H1 (cell line): Measurements from ENCODE around the gene TBC1D9. TPM values are rescaled to one million over a fixed set of nuclear protein-coding genes. Genes with fewer than 3 reads are reported as not detected.

Source experiments
- CTCF ChIA-PET: fragments of 300-600 bp; sonication (Branson Sonifier 250); formaldehyde crosslinking; loops from one replicate; lab custom pipeline; 2021; ENCODE audit not compliant: partially characterized antibody; lab: Charles Lee
- POLR2A ChIA-PET: fragments of 300-600 bp; sonication (Branson Sonifier 250); formaldehyde crosslinking; loops from one replicate; lab custom pipeline; 2021; ENCODE audit warnings: inconsistent platforms; ENCODE audit not compliant: partially characterized antibody; lab: Charles Lee
- DNase-seq, 2 experiments: peaks; one replicate each; pipeline versions ENCODE4 v3.0.0 to v3.0.0-alpha.2; 2010 to 2022; ENCODE audit warnings: low spot score in 2 of 2, low read depth in 1 of 2, mixed read lengths in 1 of 2
- FAIRE-seq: peaks from 2 replicates; lab custom pipeline; 2011; peaks lifted over from hg19 to GRCh38; lab: Jason Lieb, UNC
- H2AFZ ChIP-seq: 2 replicates; pipeline ENCODE4 v1.8.1; 2012; ENCODE audit warnings: low read length, inconsistent platforms
- H2AK5ac ChIP-seq: 2 replicates; pipeline ENCODE4 v1.6.1; 2013; ENCODE audit warnings: low read depth, low read length
- H2BK120ac ChIP-seq: replicated peaks from 2 replicates; pipeline ENCODE3; 2013; ENCODE audit warnings: low read depth, low read length, inconsistent platforms
- H2BK12ac ChIP-seq: 2 replicates; pipeline ENCODE4 v1.6.1; 2013; ENCODE audit warnings: low read depth, low read length
- H2BK15ac ChIP-seq: 2 replicates; pipeline ENCODE4 v1.6.1; 2013; ENCODE audit warnings: low read length
- H2BK20ac ChIP-seq: 2 replicates; pipeline ENCODE4 v1.6.1; 2013; ENCODE audit warnings: low read length
- H2BK5ac ChIP-seq: 2 replicates; pipeline ENCODE4 v1.6.1; 2013; ENCODE audit warnings: low read depth, low read length
- H3K14ac ChIP-seq: 2 replicates; pipeline ENCODE4 v1.6.1; 2013; ENCODE audit warnings: inconsistent platforms; ENCODE audit not compliant: insufficient read length
- H3K18ac ChIP-seq: 2 replicates; pipeline ENCODE4 v1.6.1; 2013; ENCODE audit warnings: low read length; ENCODE audit errors: extremely low read depth
- H3K23ac ChIP-seq: 2 replicates; pipeline ENCODE4 v1.6.1; 2013; ENCODE audit warnings: inconsistent platforms; ENCODE audit not compliant: insufficient read length
- H3K23me2 ChIP-seq: 2 replicates; pipeline ENCODE4 v1.6.1; 2013; ENCODE audit warnings: low read depth, low read length
- H3K27ac ChIP-seq: 2 replicates; pipeline ENCODE4 v1.6.1; 2011; ENCODE audit warnings: low read depth, low read length, inconsistent platforms
- H3K27me3 ChIP-seq, 4 experiments: replicated peaks in 1 of 4; 1 replicate in 1 of 4; 2 replicates in 3 of 4; pipeline versions ENCODE4 v1.6.1 to v1.8.1; 2011 to 2013; ENCODE audit warnings: low read length in 3 of 4, mild to moderate bottlenecking in 3 of 4, inconsistent platforms in 2 of 4, mixed read lengths in 2 of 4, moderate library complexity in 1 of 4; ENCODE audit not compliant: control insufficient read depth in 3 of 4, insufficient read depth in 3 of 4; ENCODE audit errors: extremely low read depth in 1 of 4
- H3K36me3 ChIP-seq, 4 experiments: 2 replicates each; pipeline versions ENCODE4 v1.6.1 to v1.8.1; 2011 to 2013; ENCODE audit warnings: mild to moderate bottlenecking in 4 of 4, low read length in 3 of 4, moderate library complexity in 2 of 4, control low read depth in 1 of 4, inconsistent platforms in 1 of 4; ENCODE audit not compliant: insufficient read depth in 4 of 4, control insufficient read depth in 2 of 4
- H3K4ac ChIP-seq: replicated peaks from 2 replicates; pipeline ENCODE3; 2013; ENCODE audit warnings: low read length, low read depth, mixed read lengths, inconsistent platforms; ENCODE audit not compliant: insufficient read length
- H3K4me1 ChIP-seq, 4 experiments: replicated peaks in 1 of 4; 1 replicate in 1 of 4; 2 replicates in 3 of 4; pipeline versions ENCODE4 v1.6.1 to v1.8.1; 2011 to 2013; ENCODE audit warnings: low read length in 3 of 4, inconsistent platforms in 2 of 4, mixed read lengths in 1 of 4; ENCODE audit not compliant: insufficient read depth in 4 of 4, control insufficient read depth in 3 of 4
- H3K4me2 ChIP-seq, 2 experiments: 2 replicates each; pipeline versions ENCODE4 v1.6.1 to v1.8.1; 2011 to 2013; ENCODE audit warnings: low read depth in 2 of 2, low read length in 2 of 2, control low read depth in 1 of 2, inconsistent platforms in 1 of 2, mild to moderate bottlenecking in 1 of 2; ENCODE audit not compliant: insufficient read depth in 1 of 2
- H3K4me3 ChIP-seq, 4 experiments: fragments of 200-600, 300-600 bp in 1 of 4; sonication (generic), shearing (Covaris generic), sonication (Bioruptor Twin) in 1 of 4; 2 replicates each; pipeline versions ENCODE4 v1.5.1 to v1.8.1; 2011 to 2016; ENCODE audit warnings: low read length in 4 of 4, low read depth in 3 of 4, control low read depth in 2 of 4, inconsistent platforms in 2 of 4, mild to moderate bottlenecking in 2 of 4, mixed read lengths in 1 of 4, moderate library complexity in 1 of 4; ENCODE audit not compliant: insufficient read depth in 2 of 4; ENCODE audit errors: extremely low read depth in 1 of 4
- H3K56ac ChIP-seq: replicated peaks from 2 replicates; pipeline ENCODE3; 2013; ENCODE audit warnings: low read depth, mild to moderate bottlenecking, mixed read lengths, low read length, inconsistent platforms; ENCODE audit not compliant: insufficient read length
- H3K79me1 ChIP-seq: 2 replicates; pipeline ENCODE4 v1.6.1; 2013; ENCODE audit warnings: low read depth, low read length, control low read depth
- H3K79me2 ChIP-seq, 2 experiments: 2 replicates each; pipeline versions ENCODE4 v1.6.1 to v1.8.1; 2012 to 2013; ENCODE audit warnings: low read length in 2 of 2, mild to moderate bottlenecking in 2 of 2, inconsistent platforms in 1 of 2; ENCODE audit not compliant: insufficient read depth in 2 of 2, control insufficient read depth in 1 of 2
- H3K9ac ChIP-seq, 4 experiments: replicated peaks in 1 of 4; 1 replicate in 1 of 4; 2 replicates in 3 of 4; pipeline versions ENCODE4 v1.6.1 to v1.8.1; 2011 to 2013; ENCODE audit warnings: low read depth in 3 of 4, low read length in 3 of 4, control low read depth in 2 of 4, mild to moderate bottlenecking in 2 of 4, moderate library complexity in 2 of 4, inconsistent platforms in 1 of 4; ENCODE audit errors: extremely low read depth in 1 of 4
- H3K9me3 ChIP-seq, 2 experiments: 2 replicates each; pipeline versions ENCODE4 v1.6.1 to v1.8.1; 2012 to 2013; ENCODE audit warnings: mild to moderate bottlenecking in 2 of 2, moderate library complexity in 2 of 2, control low read depth in 1 of 2, inconsistent platforms in 1 of 2, low read depth in 1 of 2, low read length in 1 of 2, mixed read lengths in 1 of 2; ENCODE audit not compliant: insufficient read depth in 2 of 2
- H4K20me1 ChIP-seq, 2 experiments: replicated peaks in 1 of 2; 2 replicates each; pipeline versions ENCODE3 to v1.8.1; 2011 to 2013; ENCODE audit warnings: inconsistent platforms in 2 of 2, low read length in 2 of 2, mild to moderate bottlenecking in 1 of 2; ENCODE audit not compliant: insufficient read depth in 2 of 2, control insufficient read depth in 1 of 2
- H4K5ac ChIP-seq: 2 replicates; pipeline ENCODE4 v1.6.1; 2013; ENCODE audit warnings: low read length, low read depth, mixed read lengths, inconsistent platforms; ENCODE audit not compliant: insufficient read length
- H4K8ac ChIP-seq: 2 replicates; pipeline ENCODE4 v1.8.0; 2013; ENCODE audit warnings: mild to moderate bottlenecking, moderate library complexity, low read length, inconsistent platforms; ENCODE audit not compliant: insufficient read depth; ENCODE audit errors: extremely low read depth
- H4K91ac ChIP-seq: replicated peaks from 2 replicates; pipeline ENCODE3; 2013; ENCODE audit warnings: low read length, mixed read lengths, inconsistent platforms; ENCODE audit not compliant: insufficient read length
- TAF7 ChIP-seq: optimal IDR thresholded peaks from 2 replicates; pipeline ENCODE3; 2011; ENCODE audit warnings: low read depth, mild to moderate bottlenecking, inconsistent platforms, low read length, moderate library complexity, borderline replicate concordance
- USF2 ChIP-seq: IDR thresholded peaks from 2 replicates; pipeline ENCODE4 v1.6.1; 2011; ENCODE audit warnings: low read length, improper control_type of control experiment
- whole genome bisulfite sequencing, 2 experiments: shearing (Covaris generic) in 1 of 2; methylation state at CpG; one replicate each; pipeline versions ENCODE4 v1.1.6 to v1.1.7; 2013 to 2015; ENCODE audit warnings: low lambda C conversion rate in 2 of 2, mixed read lengths in 2 of 2, inconsistent platforms in 1 of 2, low coverage in 1 of 2, missing lambda C conversion rate in 1 of 2; ENCODE audit not compliant: insufficient replicate concordance in 2 of 2, insufficient coverage in 1 of 2, insufficient read length in 1 of 2; ENCODE audit errors: extremely low coverage in 1 of 2, missing lambda C conversion rate in 1 of 2; 5-methylcytosine and 5-hydroxymethylcytosine counted together
- polyA plus RNA-seq, 7 experiments: library from polyadenylated mRNA; depleted of rRNA in 3 of 7; stranded (reverse) in 5 of 7; unstranded in 2 of 7; fragments of >200 nt in 5 of 7; fragments of 200-250 nt in 2 of 7; gene quantifications; 1 replicate in 5 of 7; 2 replicates in 1 of 7; 4 replicates in 1 of 7; pipeline versions ENCODE4 v1.2.1 to v1.2.3, GENCODE V29; 2011 to 2013; ENCODE audit warnings: missing spikeins in 2 of 7, mixed read lengths in 2 of 7
- total RNA-seq: library from RNA; stranded (reverse); fragmentation: NEBNext Ultra II Directional; extraction: Animal tissue kit (Norgen Biotek cat#: 25700); gene quantifications from 2 replicates; pipeline ENCODE4 v1.2.1, GENCODE V29; 2021

The TBC1D9 gene
- total and polyA plus RNA-seq, 2 of the 8 experiments (the other 6 are each of a cell fraction or from before 2014, with no cell fraction given): 0.94 to 1.0 TPM

DNA sequence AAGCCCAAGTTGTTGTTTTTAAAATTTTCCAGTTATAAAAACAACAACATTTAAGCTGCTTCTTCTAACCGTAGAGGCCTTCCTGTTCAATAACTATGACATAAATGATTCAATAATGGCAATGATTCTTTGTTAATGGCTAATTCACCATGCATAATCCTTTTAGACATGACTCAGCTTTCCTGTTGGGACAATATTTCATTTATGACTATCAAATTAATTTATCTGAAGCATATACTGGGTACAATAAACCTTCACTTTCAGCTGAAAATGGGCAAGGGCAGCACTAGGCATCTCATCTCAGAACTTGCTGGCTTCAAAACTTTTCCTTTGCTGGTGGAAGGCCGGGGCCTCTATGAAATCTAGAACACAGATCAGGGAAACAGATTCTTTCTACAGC, 38.9 kb downstream of the TBC1D9 start:
- TF ChIP-seq USF2: no peak
- TF ChIP-seq TAF7: no peak
- no peak overlapping the region for H2BK15ac ChIP-seq
- H3K79me1 ChIP-seq: no peaks in the 10 kb centered on the region
- H2BK120ac ChIP-seq: no peak overlapping the region
- no peaks in the 10 kb centered on the region for H3K27me3 ChIP-seq
- ChIA-PET CTCF (interaction anchor here (0.6 to 1.5 kb wide), 3 partner anchors 26 to 416 kb away, joined by 3 to 5 read pairs (median 3); partner anchors contain the start of gene RNF150), POLR2A (no interaction called here)
- no peaks in the 10 kb centered on the region for H3K9me3 ChIP-seq
- no peak overlapping the region for H3K56ac ChIP-seq
- no peak overlapping the region for H3K4ac ChIP-seq
- H4K8ac ChIP-seq: no peak overlapping the region
- DNase-seq (no peak), FAIRE-seq (no peak)
- no peak overlapping the region for H3K18ac ChIP-seq
- no peak overlapping the region for H2BK12ac ChIP-seq
- H3K79me2 ChIP-seq: no peaks in the 10 kb centered on the region
- no peak overlapping the region for H3K14ac ChIP-seq
- H2BK5ac ChIP-seq: no peak overlapping the region
- H3K9ac ChIP-seq: no peak overlapping the region
- H3K23me2 ChIP-seq: no peaks in the 10 kb centered on the region
- no peak overlapping the region for H4K91ac ChIP-seq
- H3K4me3 ChIP-seq: no peak overlapping the region
- H4K5ac ChIP-seq: no peak overlapping the region
- no peak overlapping the region for H2AK5ac ChIP-seq
- WGBS, 2 experiments: 98% methylated on average over 2 of the region's 2 CpGs; no CpG with 5 or more reads in 1 of the 2 experiments
- H2BK20ac ChIP-seq: no peak overlapping the region
- H3K23ac ChIP-seq: no peak overlapping the region
- no peaks in the 10 kb centered on the region for H3K36me3 ChIP-seq
- no peaks in the 10 kb centered on the region for H4K20me1 ChIP-seq
- H3K4me1 ChIP-seq: peaks cover 0 to 8% (median 1%) of the 10 kb centered on the region in 4 experiments; a peak in 2 of 7 replicates
- no peak overlapping the region for H3K27ac ChIP-seq
- H3K4me2 ChIP-seq: no peak overlapping the region
- no peak overlapping the region for H2AFZ ChIP-seq
